NOMO-1 treated with DMSO at 0.1 percent for 48 hours (cell line): Measurements from ENCODE around the gene EGFL7.

Experiments used
- DNase-seq: peaks from one replicate; lab custom pipeline; 2025; ENCODE audit not compliant: unreplicated experiment; lab: John Stamatoyannopoulos, UW

EGFL7 gene

DNA sequence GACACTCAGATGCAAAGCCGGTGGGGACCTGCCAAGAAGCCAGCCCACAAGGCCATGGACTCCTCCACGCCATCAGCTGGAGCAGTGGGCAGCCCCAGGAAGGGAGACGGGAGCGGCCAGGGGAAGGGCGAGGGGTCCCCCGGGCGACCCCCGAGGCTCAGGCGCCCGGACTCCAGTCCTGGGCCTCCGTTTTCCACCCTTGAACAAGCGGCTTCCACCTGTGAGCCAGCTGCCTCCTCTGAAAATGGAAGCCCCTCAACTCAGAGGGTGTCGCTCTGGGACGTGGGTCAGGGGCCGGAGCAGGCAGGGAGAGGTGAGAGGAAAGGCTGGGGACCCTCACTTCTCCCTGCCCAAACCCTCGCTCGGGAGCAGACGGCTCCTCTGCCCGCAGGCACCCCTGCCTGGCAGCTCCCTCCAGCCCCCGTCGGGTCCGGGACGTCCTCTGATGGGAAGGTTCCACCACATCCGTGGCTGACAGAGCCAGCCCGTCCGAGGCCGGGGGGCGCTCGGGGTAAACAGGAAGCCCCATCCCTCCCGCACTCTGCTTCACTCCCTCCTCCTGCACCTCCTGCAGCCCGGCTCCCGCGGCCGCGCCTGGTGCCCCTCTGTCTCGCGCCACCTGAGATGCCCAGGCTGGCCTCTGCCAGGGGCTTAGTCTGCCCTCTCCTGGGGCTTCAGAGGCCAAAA is 3.7 kb upstream of the EGFL7 start:
- no peak for DNase-seq

DNA sequence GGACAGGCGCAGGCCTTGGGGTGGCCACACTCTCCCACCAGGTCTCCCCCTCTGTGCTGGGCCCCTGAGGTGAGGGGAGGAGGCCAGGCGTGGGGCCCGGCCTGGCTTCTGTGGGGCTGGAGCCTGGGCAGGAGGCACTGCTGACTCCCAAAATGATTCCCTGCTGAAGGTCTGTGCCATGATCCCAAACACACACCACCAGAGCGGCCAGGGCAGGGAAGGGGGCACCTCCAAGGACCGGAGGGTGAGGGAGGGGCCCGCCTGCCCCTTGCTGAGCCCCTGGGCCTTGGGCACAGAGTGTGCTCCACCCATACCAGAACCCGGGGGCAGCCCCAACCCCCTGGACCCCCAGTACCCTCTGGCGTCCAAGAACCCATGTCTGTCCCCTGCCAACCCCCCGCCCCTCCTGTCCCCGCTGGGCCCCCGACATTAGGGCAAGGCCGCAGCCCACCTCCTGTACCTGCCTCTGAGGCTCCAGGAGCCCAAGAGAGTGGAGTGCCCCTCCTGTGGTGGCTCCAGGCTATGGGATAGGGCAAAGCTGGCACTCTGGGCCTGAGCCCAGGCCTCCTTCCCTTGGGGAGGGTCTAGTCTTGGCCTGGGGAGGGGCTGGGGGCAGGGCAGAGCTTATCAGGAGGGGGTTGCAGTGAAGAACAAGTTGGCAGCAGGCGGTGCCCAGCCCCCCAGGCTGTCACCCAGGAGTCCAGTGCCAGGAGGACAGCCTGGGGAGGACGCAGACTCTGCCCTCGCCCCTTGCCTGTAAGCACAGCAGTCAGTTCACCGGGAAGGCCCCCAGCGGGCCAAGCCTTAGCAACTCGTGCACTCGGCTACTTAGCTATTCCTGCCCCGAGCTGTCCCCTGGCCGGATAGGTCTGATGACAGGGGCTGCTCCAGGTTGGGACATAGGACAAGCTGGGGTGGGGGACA is 2.6 kb upstream of the EGFL7 start:
- no peak for DNase-seq

DNA sequence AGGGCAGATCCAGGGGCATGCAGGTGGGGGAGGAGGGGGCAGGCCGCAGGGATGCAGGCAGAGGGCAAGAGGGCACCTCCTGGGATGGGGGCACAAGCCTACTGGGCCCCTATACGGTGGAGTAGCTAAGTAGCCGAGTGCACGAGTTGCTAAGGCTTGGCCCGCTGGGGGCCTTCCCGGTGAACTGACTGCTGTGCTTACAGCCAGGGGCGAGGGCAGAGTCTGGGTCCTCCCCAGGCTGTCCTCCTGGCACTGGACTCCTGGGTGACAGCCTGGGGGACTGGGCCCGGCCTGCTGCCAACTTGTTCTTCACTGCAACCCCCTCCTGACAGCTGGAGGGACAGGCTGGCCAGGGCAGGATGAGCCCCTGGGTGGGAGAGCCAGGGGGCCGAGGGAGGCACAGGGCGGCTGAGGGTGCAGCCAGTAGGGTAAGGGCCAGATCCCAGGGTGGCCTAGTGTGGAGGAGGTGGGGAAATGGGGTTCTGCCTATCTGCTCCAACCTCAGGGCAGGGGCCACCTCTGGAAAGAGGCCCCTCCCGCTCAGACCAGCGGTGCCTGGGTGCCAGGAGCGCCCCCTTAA is 1.7 kb upstream of the EGFL7 start:
- no peak for DNase-seq

DNA sequence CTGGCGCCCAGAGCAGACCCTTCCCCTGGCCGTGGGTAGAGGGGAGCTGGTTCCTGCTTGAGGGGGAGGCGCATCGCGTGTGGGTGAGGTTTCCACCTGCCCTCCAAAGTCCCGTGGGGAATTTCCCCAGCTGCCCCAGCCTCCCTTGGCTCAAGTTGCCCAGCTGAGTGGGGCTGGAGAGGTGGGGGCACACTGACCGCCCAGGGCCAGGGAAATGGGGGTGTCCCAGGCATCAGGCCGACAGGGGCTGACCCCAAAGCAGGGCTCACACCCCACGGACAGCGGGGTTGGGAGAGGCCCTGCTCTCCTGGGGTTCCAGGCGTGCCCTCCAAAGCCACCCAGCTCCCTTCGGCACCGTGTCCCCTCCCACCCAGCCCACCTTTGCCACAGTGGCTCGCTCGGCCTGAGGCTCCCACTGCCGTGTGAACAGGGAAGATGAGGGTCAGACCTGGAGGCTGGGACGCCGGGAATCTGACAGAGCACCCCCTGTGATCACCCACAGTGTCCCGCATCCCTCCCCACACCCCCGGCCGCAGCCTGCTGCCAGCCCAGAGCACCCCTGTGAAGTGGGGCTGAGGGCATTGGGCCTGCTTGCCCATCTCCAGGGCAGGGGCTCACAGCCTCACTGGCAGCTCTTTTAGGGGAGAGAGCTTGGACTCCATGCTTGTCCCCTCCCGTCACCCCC is 933 bp upstream of the EGFL7 start:
- no peak for DNase-seq

DNA sequence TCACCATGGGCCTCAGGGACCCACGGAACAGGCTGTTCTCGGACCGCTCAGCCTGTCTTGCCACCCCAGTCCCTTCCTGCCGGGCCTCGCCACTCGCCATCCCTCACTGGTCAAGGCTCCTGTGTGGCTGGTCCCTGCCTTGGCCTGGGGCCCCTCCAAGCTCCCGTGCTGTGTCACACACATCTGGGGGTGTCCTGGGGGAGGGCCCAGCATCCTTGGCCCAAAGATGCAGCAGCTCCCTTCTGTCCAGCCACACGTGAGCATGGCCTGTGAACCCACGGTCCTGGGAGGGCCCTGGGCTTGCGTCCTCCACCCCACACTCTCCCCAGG is 425 bp upstream of the EGFL7 start:
- DNase-seq, result no peak

DNA sequence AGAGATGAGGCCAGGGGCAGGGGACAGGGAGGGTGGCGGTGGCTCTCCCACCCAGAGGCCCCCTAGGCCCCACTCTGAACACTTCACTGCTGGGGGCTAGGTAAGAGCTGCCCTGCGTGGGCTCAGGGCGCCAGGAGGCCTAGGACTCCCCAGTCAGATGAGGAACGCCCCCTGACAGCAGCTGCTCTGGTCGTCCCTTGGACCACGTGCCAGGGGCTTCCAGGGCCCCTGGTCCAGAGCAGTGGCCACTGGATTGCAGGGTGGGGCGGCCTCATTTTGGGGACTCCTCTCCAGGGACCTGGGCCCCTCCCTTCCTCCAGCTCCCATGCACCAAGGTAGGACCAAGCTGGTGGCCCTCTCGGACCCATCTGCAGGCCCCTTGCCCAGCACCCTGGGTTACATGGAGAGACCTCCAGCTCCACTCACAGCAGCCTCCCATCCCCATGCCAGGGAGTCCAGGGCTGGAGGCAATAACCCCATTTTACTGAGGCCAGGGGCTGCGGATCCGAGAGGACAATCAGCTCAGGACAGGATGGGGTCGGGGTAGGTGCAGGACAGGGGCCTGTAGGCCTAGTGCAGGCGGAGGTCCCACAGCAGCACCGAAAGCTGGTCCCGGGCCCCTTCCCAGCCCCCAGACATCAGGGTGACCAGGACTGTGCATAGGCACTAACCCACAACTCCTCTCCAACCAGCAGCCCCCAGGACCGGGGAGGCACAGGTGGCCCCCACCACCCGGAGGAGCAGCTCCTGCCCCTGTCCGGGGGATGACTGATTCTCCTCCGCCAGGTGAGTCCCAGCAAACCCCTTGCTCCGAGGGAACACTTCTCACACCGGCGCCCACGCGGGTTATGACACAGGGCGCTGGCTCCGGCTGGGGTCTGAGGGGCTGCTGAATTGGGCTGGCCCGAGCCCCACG is 1.5 kb downstream of the EGFL7 start:
- DNase-seq, result no peak

DNA sequence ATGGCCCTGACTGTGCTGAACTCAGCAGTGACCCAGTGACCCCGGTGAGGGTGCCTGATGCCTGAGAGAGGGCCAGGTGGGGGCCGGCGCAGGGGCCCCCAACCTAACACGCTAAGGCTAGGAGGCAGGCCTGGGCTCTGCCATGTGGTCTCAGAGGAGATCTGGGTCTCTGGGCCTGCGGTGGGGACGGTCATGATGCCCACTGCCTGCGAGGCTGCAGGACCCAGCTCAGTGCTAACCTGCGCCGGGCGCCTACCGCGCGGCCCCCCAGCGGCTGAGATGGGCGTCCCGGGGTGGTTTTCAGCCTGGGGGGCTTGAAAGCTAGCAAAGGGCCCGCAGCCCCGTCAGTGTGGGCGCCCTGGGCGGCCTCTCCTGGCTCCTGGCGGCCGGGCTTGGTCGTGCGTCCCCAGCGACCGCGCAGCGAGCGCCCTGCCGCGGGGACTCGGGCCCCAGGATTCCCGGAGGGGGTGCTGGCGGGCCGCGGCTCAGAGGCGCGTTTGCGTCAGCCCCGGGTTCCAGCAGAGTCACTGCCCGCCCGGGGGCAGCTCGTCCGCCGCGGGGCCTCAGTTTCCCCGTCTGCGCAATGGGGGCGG is 2.5 kb downstream of the EGFL7 start:
- peak; percentile 41 for DNase-seq

DNA sequence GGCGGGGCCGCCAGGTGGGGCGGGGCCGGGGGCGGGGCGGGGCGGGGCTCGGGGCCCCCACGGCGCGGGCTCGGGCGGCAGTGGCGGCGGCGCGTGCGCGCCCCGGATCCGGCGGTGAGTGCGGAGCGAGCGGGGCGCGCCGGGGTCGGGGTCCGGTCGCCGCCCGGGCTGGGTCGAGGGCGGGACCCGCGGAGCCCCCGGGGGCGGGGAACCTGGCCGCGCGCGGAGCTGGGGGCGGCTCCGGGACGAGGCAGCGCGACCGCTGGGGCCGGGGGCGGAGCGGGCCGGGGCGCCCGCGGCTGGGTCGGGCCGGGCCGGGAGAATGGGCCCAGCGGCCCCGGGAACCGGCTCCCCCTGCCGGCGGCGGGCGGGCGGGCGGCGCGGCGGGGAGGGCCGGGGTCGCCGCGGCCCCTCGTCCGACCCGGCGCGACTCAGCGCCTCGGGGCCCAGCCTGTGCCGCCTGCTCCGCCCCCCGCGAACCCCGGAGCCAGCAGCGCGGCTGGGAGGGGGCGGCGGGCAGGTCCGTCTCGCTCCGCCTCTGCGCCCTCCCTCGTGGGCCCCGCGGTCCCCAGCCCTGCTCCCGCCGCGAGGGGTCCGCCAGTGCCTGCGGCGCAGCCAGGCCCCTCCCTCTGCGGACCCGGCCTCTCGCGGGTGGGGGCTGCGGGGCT is 3.1 kb downstream of the EGFL7 start:
- no peak for DNase-seq

DNA sequence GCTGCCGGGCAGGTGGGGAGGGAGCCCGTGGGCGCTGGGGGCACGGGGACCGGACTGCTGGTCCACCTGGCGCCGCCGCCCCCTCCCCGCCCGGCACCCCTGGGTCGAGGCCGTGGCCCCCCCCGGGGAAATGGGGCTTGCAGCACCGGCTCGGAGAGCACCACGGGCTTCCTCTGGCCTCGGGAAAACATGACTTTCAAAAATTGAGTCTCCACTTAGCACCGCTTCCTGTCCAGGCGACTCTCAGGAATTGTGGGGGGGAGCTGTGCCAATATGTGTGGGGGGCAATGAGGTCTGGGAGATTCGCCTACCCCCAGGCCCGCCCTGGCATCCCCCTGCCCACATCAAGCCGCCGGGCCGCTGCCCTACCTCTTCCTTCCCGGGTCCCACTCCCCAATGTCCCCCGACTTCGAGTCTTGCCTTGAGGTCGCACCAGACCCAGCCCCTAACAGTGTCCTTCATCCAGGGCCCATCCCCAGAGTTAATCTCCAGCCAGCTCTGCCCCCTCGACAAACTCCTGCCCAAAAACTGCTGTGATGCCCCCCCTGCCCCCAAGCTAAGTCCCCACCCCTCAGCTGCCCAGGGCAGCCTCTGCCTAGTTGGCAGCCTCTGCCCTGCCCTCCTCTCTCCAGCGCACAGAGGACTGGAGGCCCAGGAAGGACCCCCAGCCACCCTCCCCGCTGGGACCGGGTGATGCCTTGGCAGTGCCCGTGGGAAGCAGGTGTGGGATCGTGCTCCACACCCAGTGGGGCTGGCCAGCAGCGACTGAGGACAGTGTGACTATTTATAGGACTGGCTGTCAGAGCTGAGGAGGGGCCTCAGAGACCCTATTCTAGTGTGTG is 3.9 kb downstream of the EGFL7 start:
- DNase-seq, result no peak

DNA sequence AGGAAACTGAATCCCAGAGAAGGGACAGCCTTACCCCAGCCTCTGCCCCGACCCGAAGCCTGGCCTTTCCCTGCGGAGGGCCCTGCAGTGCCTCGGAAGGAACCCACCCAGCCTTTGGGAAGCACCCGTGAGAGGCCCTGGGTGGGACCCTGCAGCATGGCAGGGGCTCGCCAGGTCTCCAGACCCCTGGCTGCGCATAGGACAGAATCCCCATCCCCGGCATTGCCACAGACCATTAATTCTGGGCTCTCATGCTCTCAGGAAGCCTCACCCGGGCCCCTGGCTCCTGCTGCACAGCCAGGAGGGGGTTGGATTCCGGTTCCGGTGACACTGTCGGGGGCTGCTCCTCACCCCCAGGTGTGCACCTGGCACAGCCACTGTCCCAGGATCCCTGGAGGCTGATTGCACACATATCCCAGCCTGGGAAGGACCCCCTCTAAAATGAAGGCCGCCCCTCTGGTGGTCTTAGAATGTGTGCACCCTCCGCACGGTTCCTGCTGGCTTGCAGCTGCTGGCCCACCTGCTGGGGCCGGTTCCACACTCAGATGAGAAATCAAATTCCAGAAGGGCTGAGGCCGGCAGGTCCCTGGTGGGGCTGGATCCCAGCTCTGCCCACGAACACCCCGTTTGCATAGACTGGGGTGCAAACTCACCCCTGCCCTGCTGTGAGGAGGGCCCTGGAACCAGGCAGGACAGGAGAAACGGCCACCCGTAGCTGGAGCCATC is 4.7 kb downstream of the EGFL7 start:
- no peak for DNase-seq

DNA sequence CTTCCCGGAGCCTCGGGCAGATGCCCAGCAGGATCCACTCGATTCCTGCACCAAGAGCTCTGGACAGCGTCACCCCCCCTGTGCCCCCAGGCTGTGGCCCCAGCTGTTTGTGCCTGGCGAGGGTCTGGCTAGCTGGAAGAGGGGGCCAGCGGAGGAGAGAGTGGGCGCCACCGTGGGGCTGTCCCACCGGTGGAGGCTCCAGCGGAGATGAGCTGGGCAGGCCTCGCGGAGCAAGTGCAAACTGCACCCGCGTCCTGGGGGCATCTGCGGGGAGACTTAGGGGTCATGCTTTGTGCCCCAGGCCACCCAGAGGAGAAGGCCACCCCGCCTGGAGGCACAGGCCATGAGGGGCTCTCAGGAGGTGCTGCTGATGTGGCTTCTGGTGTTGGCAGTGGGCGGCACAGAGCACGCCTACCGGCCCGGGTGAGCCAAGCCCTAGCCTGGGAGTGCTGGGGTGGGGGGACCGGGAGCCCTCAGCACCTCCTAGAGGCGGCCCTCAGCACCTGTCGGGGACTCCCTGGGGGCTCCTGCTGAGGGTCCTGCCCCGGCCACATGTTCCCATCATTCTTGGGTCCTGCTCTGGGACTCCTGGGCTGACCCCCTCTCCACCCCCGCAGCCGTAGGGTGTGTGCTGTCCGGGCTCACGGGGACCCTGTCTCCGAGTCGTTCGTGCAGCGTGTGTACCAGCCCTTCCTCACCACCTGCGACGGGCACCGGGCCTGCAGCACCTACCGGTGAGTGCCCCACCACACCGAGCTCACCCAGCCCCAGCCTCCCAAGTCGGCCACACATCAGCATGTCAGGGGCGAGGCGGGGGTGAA is 5.4 kb downstream of the EGFL7 start:
- no peak for DNase-seq

DNA sequence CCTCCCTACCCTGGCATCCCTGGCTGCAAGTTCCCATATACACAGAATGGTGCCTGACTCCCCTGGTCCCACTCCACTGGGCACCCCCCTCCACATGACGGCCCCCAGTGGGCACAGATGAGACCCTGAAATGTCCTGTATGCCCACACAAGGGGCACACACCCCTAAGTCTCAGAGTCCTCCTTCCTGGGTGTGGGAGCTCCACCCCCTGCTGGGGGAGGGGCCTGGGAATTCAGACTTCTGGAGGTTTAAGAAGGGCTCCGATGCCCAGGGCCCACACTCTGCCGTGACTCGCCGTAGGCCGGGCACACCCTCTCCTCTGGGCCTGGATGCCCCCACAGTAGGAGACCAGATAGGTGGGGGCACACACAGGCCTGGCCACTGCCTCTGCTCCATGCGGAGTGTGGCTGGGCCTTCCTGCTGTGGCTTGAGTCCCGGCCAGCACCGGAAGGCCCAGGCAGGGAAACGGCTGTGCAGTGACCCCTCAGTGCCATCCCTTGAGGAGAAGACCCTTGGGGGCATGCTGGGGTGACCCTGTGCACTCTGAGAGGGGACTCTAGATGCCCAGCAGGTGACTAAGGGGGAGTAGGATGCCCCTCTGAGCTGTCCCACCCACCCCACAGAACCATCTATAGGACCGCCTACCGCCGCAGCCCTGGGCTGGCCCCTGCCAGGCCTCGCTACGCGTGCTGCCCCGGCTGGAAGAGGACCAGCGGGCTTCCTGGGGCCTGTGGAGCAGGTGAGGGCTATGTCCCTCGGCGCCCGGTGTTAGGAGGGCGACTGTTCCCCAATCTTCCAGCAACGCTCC is 6.5 kb downstream of the EGFL7 start:
- DNase-seq, result no peak

DNA sequence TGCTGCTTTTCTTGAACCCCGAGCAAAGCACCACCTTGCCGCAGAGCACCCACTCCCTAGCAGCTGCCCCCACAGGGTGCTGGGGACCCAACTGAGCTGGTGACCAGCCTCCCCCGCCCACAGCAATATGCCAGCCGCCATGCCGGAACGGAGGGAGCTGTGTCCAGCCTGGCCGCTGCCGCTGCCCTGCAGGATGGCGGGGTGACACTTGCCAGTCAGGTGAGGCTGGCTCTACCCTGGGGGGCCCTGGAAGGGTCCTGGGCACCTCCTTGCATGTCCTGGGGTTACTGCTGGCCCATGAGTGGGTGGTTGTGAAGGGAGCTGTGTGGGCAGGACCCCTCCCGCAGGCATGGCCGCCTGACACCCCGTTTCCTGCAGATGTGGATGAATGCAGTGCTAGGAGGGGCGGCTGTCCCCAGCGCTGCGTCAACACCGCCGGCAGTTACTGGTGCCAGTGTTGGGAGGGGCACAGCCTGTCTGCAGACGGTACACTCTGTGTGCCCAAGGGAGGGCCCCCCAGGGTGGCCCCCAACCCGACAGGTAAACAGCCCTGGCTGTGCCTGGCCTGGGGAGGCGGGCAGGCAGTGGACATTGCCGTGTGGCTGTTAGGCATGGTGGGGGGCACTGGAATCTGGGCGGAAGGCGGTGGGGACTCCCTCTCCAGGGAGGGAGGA is 7.2 kb downstream of the EGFL7 start:
- DNase-seq, result no peak

DNA sequence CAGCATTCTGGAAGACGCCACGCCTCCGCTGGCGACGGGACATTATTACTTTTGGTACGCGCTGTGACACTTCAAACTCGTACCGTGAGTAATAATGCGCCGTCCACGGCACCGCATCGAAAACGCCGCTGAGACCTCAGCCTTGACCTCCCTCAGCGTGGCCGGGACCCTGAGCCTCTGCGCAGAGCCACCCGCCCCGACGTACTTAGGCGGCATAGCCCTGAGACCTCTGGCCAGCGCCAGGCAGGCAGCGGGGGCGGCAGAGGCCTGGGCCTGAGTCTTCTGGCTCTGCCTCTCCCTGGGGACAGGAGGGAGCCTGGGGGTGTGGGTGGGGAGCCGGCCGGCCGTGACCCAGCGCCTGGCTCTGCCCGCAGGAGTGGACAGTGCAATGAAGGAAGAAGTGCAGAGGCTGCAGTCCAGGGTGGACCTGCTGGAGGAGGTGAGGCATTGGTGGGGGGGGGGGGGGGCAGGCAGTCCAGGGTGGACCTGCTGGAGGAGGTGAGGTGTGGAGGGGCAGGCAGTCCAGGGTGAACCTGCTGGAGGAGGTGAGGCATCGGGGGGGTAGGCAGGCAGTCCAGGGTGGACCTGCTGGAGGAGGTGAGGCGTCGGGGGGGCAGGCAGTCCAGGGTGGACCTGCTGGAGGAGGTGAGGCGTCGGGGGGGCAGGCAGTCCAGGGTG is 8.0 kb downstream of the EGFL7 start:
- no peak for DNase-seq

DNA sequence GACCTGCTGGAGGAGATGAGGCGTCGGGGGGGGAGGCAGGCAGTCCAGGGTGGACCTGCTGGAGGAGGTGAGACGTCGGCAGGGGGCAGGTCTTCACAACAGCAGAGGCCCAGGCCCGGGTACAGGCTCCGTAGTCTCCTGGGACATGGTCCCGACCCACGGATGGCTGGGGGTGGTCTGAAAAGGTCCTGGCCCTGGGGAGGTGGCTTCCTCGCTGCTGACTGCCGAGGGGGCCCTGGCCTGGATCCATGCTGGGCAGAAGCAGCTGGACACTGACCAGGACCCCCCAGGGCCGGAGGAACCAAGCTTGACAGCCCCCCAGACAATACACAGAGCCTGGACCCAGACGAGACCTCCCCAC is 8.5 kb downstream of the EGFL7 start:
- DNase-seq, result no peak
